Neural cell (in vitro differentiated cells): ENCODE results near the gene CUBN. TPM values are rescaled to one million over a fixed set of nuclear protein-coding genes. Genes with fewer than 3 reads are reported as not detected.

Experiments
- H2AFZ ChIP-seq: fragments of 200-600, 300-800 bp; sonication (generic), shearing (Covaris generic); 2 replicates; pipeline ENCODE4 v1.6.0; 2014; ENCODE audit warnings: low read depth, mild to moderate bottlenecking, antibody characterized with exemption, low read length, moderate library complexity
- H3F3A ChIP-seq: fragments of 200-600 bp; shearing (Covaris generic); 2 replicates; pipeline ENCODE4 v1.6.1; 2016; ENCODE audit warnings: mild to moderate bottlenecking, moderate library complexity, mixed read lengths, antibody characterized with exemption, low read length; ENCODE audit not compliant: insufficient read depth, poor library complexity, severe bottlenecking
- H3K27ac ChIP-seq: fragments of 200-600, 300-800 bp; sonication (generic), shearing (Covaris generic); 2 replicates; pipeline ENCODE4 v1.5.1; 2014; ENCODE audit warnings: mild to moderate bottlenecking, low read length, moderate library complexity
- H3K27me3 ChIP-seq: fragments of 300-800, 200-600 bp; sonication (generic), shearing (Covaris generic); 2 replicates; pipeline ENCODE4 v1.6.0; 2014; ENCODE audit warnings: mild to moderate bottlenecking, low read depth, low read length, moderate library complexity; ENCODE audit not compliant: insufficient read depth
- H3K36me3 ChIP-seq: fragments of 300-800, 200-600 bp; sonication (generic), shearing (Covaris generic); 2 replicates; pipeline ENCODE4 v1.5.1; 2014; ENCODE audit warnings: mild to moderate bottlenecking, antibody characterized with exemption, low read length, moderate library complexity; ENCODE audit not compliant: insufficient read depth
- H3K4me2 ChIP-seq: fragments of 300-800, 200-600 bp; sonication (generic), shearing (Covaris generic); 2 replicates; pipeline ENCODE4 v1.6.0; 2014; ENCODE audit warnings: mild to moderate bottlenecking, low read length
- H3K4me3 ChIP-seq: fragments of 300-800, 200-600 bp; sonication (generic), shearing (Covaris generic); 2 replicates; pipeline ENCODE4 v1.5.1; 2014; ENCODE audit warnings: mild to moderate bottlenecking, low read length, moderate library complexity
- H3K79me2 ChIP-seq: fragments of 200-600 bp; shearing (Covaris generic); replicated peaks from 2 replicates; pipeline ENCODE4 v1.6.0; 2014; ENCODE audit warnings: mild to moderate bottlenecking, low read length, moderate library complexity; ENCODE audit not compliant: insufficient read depth
- H3K9ac ChIP-seq: fragments of 300-800, 200-600 bp; sonication (generic), shearing (Covaris generic); 2 replicates; pipeline ENCODE4 v1.6.1; 2016; ENCODE audit warnings: mild to moderate bottlenecking, low read length, mixed read lengths
- H3K9me2 ChIP-seq: fragments of 200-600 bp; shearing (Covaris generic); 2 replicates; pipeline ENCODE4 v1.6.1; 2016; ENCODE audit warnings: mild to moderate bottlenecking, low read length, mixed read lengths; ENCODE audit not compliant: insufficient read depth
- H3K9me3 ChIP-seq: fragments of 200-600, 300-800 bp; sonication (generic), shearing (Covaris generic); 2 replicates; pipeline ENCODE4 v1.6.1; 2016; ENCODE audit warnings: mild to moderate bottlenecking, mixed run types, low read length, moderate library complexity, mixed read lengths
- H4K20me1 ChIP-seq: fragments of 200-600 bp; shearing (Covaris generic); 2 replicates; pipeline ENCODE4 v1.6.1; 2016; ENCODE audit warnings: mild to moderate bottlenecking, mixed run types; ENCODE audit not compliant: insufficient read depth
- CTCF ChIP-seq: fragments of 450-650 bp; IDR thresholded peaks from 2 replicates; pipeline ENCODE4 v1.5.1; 2014; ENCODE audit warnings: antibody characterized with exemption, mild to moderate bottlenecking, moderate library complexity; ENCODE audit not compliant: poor library complexity, severe bottlenecking
- EP300 ChIP-seq: fragments of 450-650 bp; conservative IDR thresholded peaks from 2 replicates; pipeline ENCODE4 v1.6.1; 2014; ENCODE audit warnings: antibody characterized with exemption, mild to moderate bottlenecking, moderate library complexity; ENCODE audit not compliant: poor library complexity, severe bottlenecking
- EZH2 ChIP-seq: fragments of 200-600, 300-800 bp; shearing (Covaris generic), sonication (generic); IDR thresholded peaks from 2 replicates; pipeline ENCODE4 v1.6.1; 2014; ENCODE audit warnings: antibody characterized with exemption, low read length, borderline replicate concordance, mild to moderate bottlenecking; ENCODE audit not compliant: insufficient read depth, poor library complexity, severe bottlenecking
- MXI1 ChIP-seq: fragments of 450-650 bp; conservative IDR thresholded peaks from 2 replicates; pipeline ENCODE4 v1.6.1; 2014; ENCODE audit warnings: antibody characterized with exemption, mild to moderate bottlenecking; ENCODE audit not compliant: poor library complexity, severe bottlenecking
- POLR2AphosphoS5 ChIP-seq: IDR thresholded peaks from 2 replicates; pipeline ENCODE4 v1.6.1; 2012
- RAD21 ChIP-seq: fragments of 450-650 bp; conservative IDR thresholded peaks from 2 replicates; pipeline ENCODE4 v1.6.1; 2014; ENCODE audit warnings: antibody characterized with exemption, mild to moderate bottlenecking, moderate library complexity
- REST ChIP-seq: IDR thresholded peaks from 2 replicates; pipeline ENCODE4 v1.6.1; 2012; ENCODE audit warnings: borderline replicate concordance
- SMC3 ChIP-seq: fragments of 450-650 bp; conservative IDR thresholded peaks from 2 replicates; pipeline ENCODE4 v1.6.1; 2014; ENCODE audit warnings: antibody characterized with exemption, mild to moderate bottlenecking, moderate library complexity; ENCODE audit not compliant: poor library complexity
- TAF1 ChIP-seq: IDR thresholded peaks from 2 replicates; pipeline ENCODE4 v1.6.1; 2012; ENCODE audit warnings: low read depth
- polyA plus RNA-seq: library from polyadenylated mRNA; depleted of rRNA; stranded (reverse); fragments of >200 nt; gene quantifications from 2 replicates; pipeline ENCODE4 v1.2.3, GENCODE V29; 2014

CUBN gene
- polyA plus RNA-seq, 1 donor from 2014 or later, result 7.1 TPM

GRCh38 chr10:17169803-17170202 is 40.2 kb upstream of the CUBN start:
- Histone ChIP-seq H3F3A (peaks cover 2% of the 10 kb centered on the region), H3K36me3 (no peaks in the 10 kb centered on the region), H4K20me1 (no peaks in the 10 kb centered on the region), H3K27me3 (no peaks in the 10 kb centered on the region), H3K27ac (no peak overlapping the region), H3K79me2 (no peaks in the 10 kb centered on the region), H3K4me3 (no peak overlapping the region), H3K4me2 (no peak overlapping the region), H3K9me3 (no peaks in the 10 kb centered on the region), H2AFZ (no peak overlapping the region), H3K9ac (no peak overlapping the region), H3K9me2 (no peaks in the 10 kb centered on the region)
- TF ChIP-seq POLR2AphosphoS5 (no peak), RAD21 (no peak), CTCF (no peak), SMC3 (no peak), EP300 (no peak), EZH2 (no peak), TAF1 (no peak), REST (no peak), MXI1 (no peak)

- H3K36me3 ChIP-seq, result no peaks in the 10 kb centered on the region
- no peak overlapping the region for H3K27ac ChIP-seq
- H2AFZ ChIP-seq, result no peak overlapping the region
- peaks cover 2% of the 10 kb centered on the region for H3F3A ChIP-seq
- H3K27me3 ChIP-seq, result no peaks in the 10 kb centered on the region
- no peak overlapping the region for H3K4me2 ChIP-seq
- no peak overlapping the region for H3K4me3 ChIP-seq
- no peak overlapping the region for H3K9ac ChIP-seq
- H3K79me2 ChIP-seq, result no peaks in the 10 kb centered on the region
- no peaks in the 10 kb centered on the region for H3K9me3 ChIP-seq
- no peaks in the 10 kb centered on the region for H3K9me2 ChIP-seq
- TF ChIP-seq MXI1, result no peak
- no peak for TF ChIP-seq EP300
- no peak for TF ChIP-seq EZH2
- TF ChIP-seq SMC3, result no peak
- TF ChIP-seq CTCF, result no peak
- no peak for TF ChIP-seq POLR2AphosphoS5
- TF ChIP-seq REST, result no peak
- TF ChIP-seq RAD21, result no peak
- no peak for TF ChIP-seq TAF1
- no peaks in the 10 kb centered on the region for H4K20me1 ChIP-seq
Measured at GRCh38 chr10:17166699-17167098, 37.1 kb upstream of the CUBN start.
